SK-N-DZ (cell line): ENCODE data around the gene LIG4.

ENCODE experiments used
- DNase-seq: peaks from one replicate; pipeline ENCODE4 v3.0.0-alpha.2; 2015; ENCODE audit warnings: low spot score

The LIG4 gene

GRCh38 chr13:108194435-108194936 lies 20.9 kb downstream of the LIG4 start:
- DNase-seq: no peak

- DNase-seq: no peak
Observed at GRCh38 chr13:108193806-108194205, 21.5 kb downstream of the LIG4 start.

GRCh38 chr13:108190897-108191296 lies 24.4 kb downstream of the LIG4 start:
- DNase-seq: no peak

GRCh38 chr13:108188260-108188659 lies 27.1 kb downstream of the LIG4 start:
- no peak for DNase-seq

- DNase-seq: no peak
Observed at GRCh38 chr13:108185223-108185622, 30.1 kb downstream of the LIG4 start.

- no peak for DNase-seq
Observed at GRCh38 chr13:108182652-108183051, 32.7 kb downstream of the LIG4 start.

GRCh38 chr13:108178078-108178477 lies 37.3 kb downstream of the LIG4 start:
- no peak for DNase-seq

GRCh38 chr13:108176685-108177274 lies 38.6 kb downstream of the LIG4 start:
- DNase-seq: no peak

- no peak for DNase-seq
Observed at GRCh38 chr13:108168929-108169328, 46.4 kb downstream of the LIG4 start.

GRCh38 chr13:108166078-108166477 lies 49.3 kb downstream of the LIG4 start:
- no peak for DNase-seq

GRCh38 chr13:108158746-108159145 lies 56.6 kb downstream of the LIG4 start:
- no peak for DNase-seq
